ENCODE measurements around the gene RIPPLY3.

RIPPLY3 gene

GRCh38 chr21:37039411-37040075 lies 33.0 kb downstream of the RIPPLY3 start:
- no peaks in the 10 kb centered on the region for H3K9me3 ChIP-seq
- H3K36me3 ChIP-seq = no peaks in the 10 kb centered on the region
- H3K4me3 ChIP-seq (ENCODE audit: low read depth in 1 of 2, low read length in 1 of 2) = no peak overlapping the region
- no peaks in the 10 kb centered on the region for H3K27me3 ChIP-seq
- no peak for TF ChIP-seq CTCF (IDR thresholded peaks at IDR 0.05)
- H3K27ac ChIP-seq = no peak overlapping the region
- no peaks in the 10 kb centered on the region for H3K4me1 ChIP-seq (ENCODE audit: control insufficient read depth in 1 of 2, insufficient read depth in 1 of 2, low read depth in 1 of 2, low read length in 1 of 2)

GRCh38 chr21:37040212-37040611 lies 33.7 kb downstream of the RIPPLY3 start:
- H3K4me3 ChIP-seq (ENCODE audit: low read depth in 1 of 2, low read length in 1 of 2) = no peak overlapping the region
- no peak for TF ChIP-seq CTCF (IDR thresholded peaks at IDR 0.05)
- H3K9me3 ChIP-seq = no peaks in the 10 kb centered on the region
- no peaks in the 10 kb centered on the region for H3K27me3 ChIP-seq
- no peaks in the 10 kb centered on the region for H3K36me3 ChIP-seq
- H3K4me1 ChIP-seq (ENCODE audit: control insufficient read depth in 1 of 2, insufficient read depth in 1 of 2, low read depth in 1 of 2, low read length in 1 of 2) = no peaks in the 10 kb centered on the region
- H3K27ac ChIP-seq = no peak overlapping the region

- H3K27me3 ChIP-seq = no peaks in the 10 kb centered on the region
- H3K9me3 ChIP-seq = no peaks in the 10 kb centered on the region
- H3K36me3 ChIP-seq = no peaks in the 10 kb centered on the region
- no peaks in the 10 kb centered on the region for H3K4me1 ChIP-seq (ENCODE audit: control insufficient read depth in 1 of 2, insufficient read depth in 1 of 2, low read depth in 1 of 2, low read length in 1 of 2)
- TF ChIP-seq CTCF (IDR thresholded peaks at IDR 0.05) = no peak
- H3K4me3 ChIP-seq (ENCODE audit: low read depth in 1 of 2, low read length in 1 of 2) = no peak overlapping the region
- no peak overlapping the region for H3K27ac ChIP-seq
Observed at GRCh38 chr21:37041706-37042271, 35.3 kb downstream of the RIPPLY3 start.

DNA sequence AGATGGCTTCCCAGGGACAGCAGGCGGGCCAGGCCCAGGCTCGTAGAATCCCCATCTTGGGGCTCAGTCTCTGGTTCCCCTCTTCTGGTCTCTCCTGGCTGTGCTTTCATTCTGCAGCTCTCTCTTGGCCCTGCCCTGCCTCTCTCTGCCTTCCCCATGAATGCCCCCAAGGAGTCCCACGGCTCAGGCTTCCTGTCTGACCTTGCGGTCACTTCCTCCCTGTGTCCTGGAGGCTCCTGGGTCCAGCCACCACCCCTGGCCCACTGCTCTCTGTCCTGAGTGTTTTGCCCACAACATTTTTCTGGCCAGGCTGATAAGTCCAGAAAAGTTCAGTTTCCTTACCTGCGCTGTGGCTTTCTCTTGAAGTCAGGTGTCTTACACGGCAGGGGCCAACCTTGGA lies 37.3 kb downstream of the RIPPLY3 start:
- no peak for TF ChIP-seq CTCF (IDR thresholded peaks at IDR 0.05)
- Histone ChIP-seq H3K4me3 (ENCODE audit: low read depth in 1 of 2, low read length in 1 of 2) (no peak overlapping the region), H3K36me3 (no peaks in the 10 kb centered on the region), H3K9me3 (no peaks in the 10 kb centered on the region), H3K27ac (no peak overlapping the region), H3K27me3 (no peaks in the 10 kb centered on the region), H3K4me1 (ENCODE audit: control insufficient read depth in 1 of 2, insufficient read depth in 1 of 2, low read depth in 1 of 2, low read length in 1 of 2) (no peaks in the 10 kb centered on the region)

DNA sequence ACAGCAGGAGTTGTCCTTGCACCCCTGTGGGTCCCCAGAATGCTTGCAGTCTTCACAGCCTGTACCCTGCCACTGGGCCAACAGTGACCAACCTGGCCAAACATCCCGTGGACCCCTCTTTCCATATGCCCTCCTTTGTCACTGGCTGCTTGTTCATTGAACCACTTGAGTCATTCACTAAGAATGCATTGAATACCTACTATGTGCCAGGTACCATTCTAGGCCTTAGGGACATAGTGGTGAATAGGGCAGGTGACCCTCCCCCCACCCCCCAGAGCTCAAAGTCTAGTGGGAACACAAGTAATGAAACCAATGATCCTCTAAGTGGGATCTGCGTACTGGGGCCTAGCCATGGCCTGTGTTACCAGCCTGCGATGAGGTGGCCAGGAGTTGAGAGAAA lies 38.1 kb downstream of the RIPPLY3 start:
- no peaks in the 10 kb centered on the region for H3K9me3 ChIP-seq
- H3K27me3 ChIP-seq = no peaks in the 10 kb centered on the region
- H3K27ac ChIP-seq = no peak overlapping the region
- no peaks in the 10 kb centered on the region for H3K36me3 ChIP-seq
- H3K4me3 ChIP-seq (ENCODE audit: low read depth in 1 of 2, low read length in 1 of 2) = no peak overlapping the region
- H3K4me1 ChIP-seq (ENCODE audit: control insufficient read depth in 1 of 2, insufficient read depth in 1 of 2, low read depth in 1 of 2, low read length in 1 of 2) = no peaks in the 10 kb centered on the region
- TF ChIP-seq CTCF (IDR thresholded peaks at IDR 0.05) = no peak

Measured in neutrophil (primary cell).